GM19193 (cell line): ENCODE results near the gene CNOT9.

ENCODE experiments used
- POLR2A ChIP-seq: IDR thresholded peaks from 4 replicates; pipeline ENCODE4 v1.6.1; 2011; ENCODE audit not compliant: insufficient read depth, insufficient read length; ENCODE audit errors: extremely low read depth

The CNOT9 gene

GRCh38 chr2:218622606-218623365 lies 54.1 kb downstream of the CNOT9 start:
- no peak for TF ChIP-seq POLR2A

DNA sequence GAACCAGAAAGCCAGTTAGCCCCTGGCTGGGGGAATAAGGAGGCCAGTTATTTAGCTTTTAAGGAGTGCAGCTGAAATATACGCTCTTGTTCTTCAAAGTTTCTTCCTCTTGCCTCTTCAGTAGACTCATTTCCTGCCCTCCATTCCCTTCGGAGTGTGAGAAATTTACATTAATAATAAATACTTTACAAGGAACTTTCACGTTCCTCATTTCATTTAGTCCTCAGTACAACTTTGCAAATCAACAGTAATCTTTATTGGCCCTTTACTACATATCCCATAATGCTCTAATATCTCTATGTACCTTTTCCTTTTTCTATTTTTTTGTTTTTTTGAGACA lies 54.7 kb downstream of the CNOT9 start:
- no peak for TF ChIP-seq POLR2A

DNA sequence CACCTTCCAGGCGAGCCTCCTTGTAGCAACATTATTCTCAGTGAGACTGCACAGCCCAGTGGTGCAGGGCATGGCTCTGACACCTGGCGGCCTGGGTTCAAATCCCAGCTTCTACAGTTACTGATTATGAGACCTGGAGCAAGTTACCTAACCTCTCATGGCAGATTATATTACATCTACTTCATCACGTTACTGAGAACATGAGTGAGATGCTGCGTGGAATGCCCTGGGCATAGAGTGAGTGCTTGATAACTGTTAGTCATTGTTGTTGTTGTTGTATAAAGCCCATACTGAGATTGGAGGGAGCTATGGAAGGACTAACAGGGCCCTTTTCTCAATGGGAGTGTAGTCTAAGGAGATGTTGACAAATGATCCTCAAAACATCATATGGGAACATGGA lies 57.7 kb downstream of the CNOT9 start:
- TF ChIP-seq POLR2A = no peak

GRCh38 chr2:218627939-218628338 lies 59.3 kb downstream of the CNOT9 start:
- no peak for TF ChIP-seq POLR2A

- no peak for TF ChIP-seq POLR2A
Observed at GRCh38 chr2:218631837-218632236, 63.2 kb downstream of the CNOT9 start.

- TF ChIP-seq POLR2A = no peak
Observed at GRCh38 chr2:218635719-218636118, 67.1 kb downstream of the CNOT9 start.

GRCh38 chr2:218638372-218638771 lies 69.7 kb downstream of the CNOT9 start:
- no peak for TF ChIP-seq POLR2A

GRCh38 chr2:218642121-218642656 lies 73.5 kb downstream of the CNOT9 start:
- no peak for TF ChIP-seq POLR2A

GRCh38 chr2:218642786-218643185 lies 74.1 kb downstream of the CNOT9 start:
- no peak for TF ChIP-seq POLR2A

- TF ChIP-seq POLR2A = no peak
Observed at GRCh38 chr2:218643751-218644310, 75.2 kb downstream of the CNOT9 start.

- TF ChIP-seq POLR2A = no peak
Observed at GRCh38 chr2:218644721-218645120, 76.1 kb downstream of the CNOT9 start.

- no peak for TF ChIP-seq POLR2A
Observed at GRCh38 chr2:218645126-218645525, 76.5 kb downstream of the CNOT9 start.
